GM19438 (cell line): ENCODE measurements around the gene PDHX.
"Not testable (repeated sequence)": the region's sequence is repeated elsewhere in the genome, so short reads cannot be mapped to it uniquely, and the experiment has no call there.

Experiments
- ATAC-seq: cut with Tn5 transposase; IDR thresholded peaks from one replicate; pipeline ENCODE4 v1.9.1; 2021; ENCODE audit warnings: low read depth; ENCODE audit not compliant: unreplicated experiment

PDHX gene

GRCh38 chr11:34909955-34910354 lies 6.5 kb upstream of the PDHX start:
- no peak for ATAC-seq

- ATAC-seq = no peak
Observed at GRCh38 chr11:34910817-34911216, 5.6 kb upstream of the PDHX start.

GRCh38 chr11:34911676-34912075 lies 4.7 kb upstream of the PDHX start:
- no peak for ATAC-seq

GRCh38 chr11:34913556-34913955 lies 2.9 kb upstream of the PDHX start:
- not testable (repeated sequence) for ATAC-seq

GRCh38 chr11:34915136-34916014 lies 1.0 kb upstream of the PDHX start:
- peak; percentile 4 for ATAC-seq

- peak; percentile 32 for ATAC-seq
Observed at GRCh38 chr11:34916843-34917770, 689 bp downstream of the PDHX start.

- no peak for ATAC-seq
Observed at GRCh38 chr11:34921156-34921555, 4.7 kb downstream of the PDHX start.

GRCh38 chr11:34924714-34925113 lies 8.3 kb downstream of the PDHX start:
- no peak for ATAC-seq

GRCh38 chr11:34926101-34926830 lies 9.8 kb downstream of the PDHX start:
- no peak for ATAC-seq

- ATAC-seq = no peak
Observed at GRCh38 chr11:34926831-34927132, 10.4 kb downstream of the PDHX start.

- ATAC-seq = no peak
Observed at GRCh38 chr11:34928268-34928959, 12.0 kb downstream of the PDHX start.

GRCh38 chr11:34928960-34929680 lies 12.7 kb downstream of the PDHX start:
- ATAC-seq = no peak

GRCh38 chr11:34929794-34930763 lies 13.7 kb downstream of the PDHX start:
- ATAC-seq = no peak

GRCh38 chr11:34936945-34937629 lies 20.7 kb downstream of the PDHX start:
- ATAC-seq = no peak

GRCh38 chr11:34938611-34939010 lies 22.2 kb downstream of the PDHX start:
- ATAC-seq = no peak

GRCh38 chr11:34940026-34940677 lies 23.7 kb downstream of the PDHX start:
- no peak for ATAC-seq

- no peak for ATAC-seq
Observed at GRCh38 chr11:34941688-34942087, 25.3 kb downstream of the PDHX start.
